AML-193 (cell line): Measurements from ENCODE around the gene RGS3.

ENCODE experiments used
- DNase-seq, 2 experiments: peaks; one replicate each; lab custom pipeline; 2025; lab: John Stamatoyannopoulos, UW

Gene RGS3

DNA sequence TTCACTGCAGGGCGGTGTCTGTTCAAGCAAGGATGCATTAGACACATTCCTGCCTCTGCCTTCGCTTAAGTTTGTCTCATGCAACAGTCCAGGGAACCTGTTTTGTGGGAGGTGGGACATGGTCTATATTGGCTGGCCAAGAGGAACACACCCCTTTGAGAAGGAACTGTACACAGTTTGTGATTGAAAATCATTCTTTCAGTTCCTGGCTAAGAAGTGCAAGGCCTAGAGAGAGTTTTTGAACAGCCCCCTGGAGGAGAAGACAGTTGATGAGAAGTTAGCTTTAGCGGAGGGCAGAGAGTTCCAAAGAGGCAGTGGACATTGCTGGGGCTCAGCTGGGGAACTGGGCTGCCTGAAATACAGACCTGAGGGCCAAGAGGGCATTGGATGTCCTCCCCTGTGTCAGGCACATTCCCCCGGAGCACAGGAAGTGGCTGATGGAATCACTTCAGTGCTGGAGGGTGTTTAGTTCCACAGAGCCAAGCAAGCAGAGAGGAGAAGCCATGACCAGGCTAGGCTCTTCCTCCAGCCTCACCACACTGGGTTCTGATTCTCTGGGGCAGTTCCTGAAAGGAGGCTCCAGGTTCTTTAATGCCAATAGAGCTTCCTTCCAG is 66.6 kb downstream of the RGS3 start:
- DNase-seq: no peak

DNA sequence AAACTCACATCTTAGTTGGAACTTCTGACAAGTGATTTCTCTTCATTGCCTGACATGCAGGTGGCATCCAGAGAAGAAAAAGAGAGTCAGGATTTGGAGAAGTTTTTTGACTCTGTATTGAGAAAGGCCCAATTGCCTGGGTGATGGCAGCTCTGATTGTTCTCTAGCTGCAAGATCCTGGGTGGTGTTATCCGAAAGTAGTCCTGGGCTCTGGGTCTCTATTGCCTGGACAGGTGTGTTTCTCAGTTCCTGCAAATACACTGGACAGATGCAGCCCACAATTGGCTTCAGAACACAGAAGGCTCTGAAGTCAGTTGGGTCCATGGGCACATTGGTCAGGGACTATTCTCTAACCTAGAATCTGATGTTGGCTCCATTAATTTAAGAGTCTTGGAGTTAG is 67.4 kb downstream of the RGS3 start:
- DNase-seq: no peak

DNA sequence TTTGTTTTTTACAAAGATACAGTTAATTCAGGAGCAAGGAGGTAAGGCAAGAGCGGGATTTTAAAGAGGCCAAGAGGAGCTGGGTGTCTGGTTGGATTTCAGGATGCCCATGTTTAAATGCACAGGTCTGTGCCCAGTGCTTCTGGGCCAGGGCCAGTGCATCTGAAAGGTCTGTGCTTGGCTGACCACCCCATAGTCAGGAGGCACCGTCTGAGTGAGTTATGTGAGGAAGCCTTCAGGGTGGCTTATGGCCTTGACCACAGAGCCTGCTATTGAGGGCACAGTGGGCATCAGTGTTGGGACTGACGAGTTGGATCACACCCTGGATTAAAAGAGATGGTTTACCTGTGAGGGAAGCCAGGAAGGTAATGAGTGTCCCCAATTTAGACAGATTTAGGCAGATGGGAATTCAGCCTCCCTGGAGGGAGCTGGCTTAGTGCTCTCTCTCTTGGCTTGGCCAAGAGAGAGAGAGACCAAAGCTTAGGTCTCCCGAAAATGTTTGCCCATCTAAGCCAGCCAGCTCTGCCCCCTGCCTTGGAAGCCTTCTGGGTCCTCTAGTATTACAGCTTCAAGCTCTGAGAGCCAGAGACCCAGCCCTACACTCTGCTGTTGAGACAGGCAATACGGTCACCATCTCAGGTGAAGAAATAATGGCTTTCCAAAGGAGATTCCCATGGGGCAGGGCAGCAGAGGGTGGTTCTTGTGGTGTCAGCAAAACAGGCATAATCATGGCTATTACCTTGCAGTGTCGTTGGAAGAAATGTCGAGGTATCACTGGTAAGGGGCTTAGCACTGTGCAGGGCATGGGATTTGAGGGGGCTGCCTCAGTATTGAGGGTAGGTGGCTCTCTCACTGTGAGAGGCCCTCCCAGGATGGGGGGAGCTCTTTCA is 68.6 kb downstream of the RGS3 start:
- no peak for DNase-seq

DNA sequence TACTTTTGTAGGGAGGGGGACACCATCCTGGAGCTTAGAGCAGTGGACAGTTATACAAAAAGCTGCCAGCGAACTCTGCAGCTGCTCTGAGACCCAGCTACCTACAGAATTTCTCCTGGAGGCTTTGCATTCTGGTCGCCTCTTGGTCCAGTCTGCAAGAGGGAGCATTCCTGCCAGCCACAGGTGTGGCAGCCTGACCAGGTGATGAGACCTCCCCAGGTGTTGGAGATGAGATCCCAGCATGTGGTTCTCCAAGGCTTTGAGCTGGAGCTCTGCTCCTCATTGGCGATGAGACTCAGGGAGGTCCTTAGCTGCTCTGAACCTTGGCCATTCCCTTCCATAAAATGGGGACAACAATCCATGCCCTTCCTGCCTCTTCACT is 69.3 kb downstream of the RGS3 start:
- DNase-seq: no peak

DNA sequence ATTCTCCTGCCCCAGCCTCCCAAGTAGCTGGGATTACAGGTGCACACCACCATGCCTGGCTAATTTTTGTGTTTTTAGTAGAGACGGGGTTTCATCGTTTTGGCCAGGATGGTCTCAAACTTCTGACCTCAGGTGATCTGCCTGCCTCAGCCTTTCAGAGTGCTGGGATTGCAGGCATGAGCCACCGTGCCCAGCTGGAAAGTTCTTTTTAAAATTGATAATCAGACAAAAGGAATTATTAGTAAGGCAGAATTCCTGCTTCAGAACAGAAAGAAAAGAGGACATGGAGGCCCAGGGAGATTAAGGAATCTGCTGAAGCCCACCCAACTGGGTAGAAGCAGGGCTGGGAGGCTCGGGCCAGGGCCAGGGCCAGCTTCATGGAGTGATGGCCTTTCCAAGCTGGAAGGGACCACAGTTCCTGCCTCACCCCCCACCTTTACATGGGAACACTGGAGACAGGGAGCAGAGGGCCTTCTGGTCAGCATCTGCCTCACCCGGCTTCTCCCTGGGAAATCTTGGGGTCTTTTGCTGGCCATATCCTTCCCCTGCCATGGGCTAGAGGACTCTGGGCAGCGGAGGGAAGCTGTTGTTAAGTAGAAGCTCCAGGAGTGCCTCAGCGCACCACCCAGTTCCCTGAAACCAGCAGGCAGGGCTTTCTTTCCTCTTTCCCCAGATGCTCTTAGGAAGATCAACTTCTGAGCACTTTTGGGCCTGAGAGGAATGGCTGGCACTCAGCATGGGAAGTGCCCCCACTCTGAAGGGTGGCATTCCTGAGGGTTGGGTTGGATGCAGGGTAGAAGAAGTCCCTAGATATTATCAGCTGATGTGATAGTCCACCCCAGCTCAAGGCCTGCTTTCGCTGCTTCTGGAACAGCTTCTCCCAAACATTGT is 70.1 kb downstream of the RGS3 start:
- DNase-seq: no peak

DNA sequence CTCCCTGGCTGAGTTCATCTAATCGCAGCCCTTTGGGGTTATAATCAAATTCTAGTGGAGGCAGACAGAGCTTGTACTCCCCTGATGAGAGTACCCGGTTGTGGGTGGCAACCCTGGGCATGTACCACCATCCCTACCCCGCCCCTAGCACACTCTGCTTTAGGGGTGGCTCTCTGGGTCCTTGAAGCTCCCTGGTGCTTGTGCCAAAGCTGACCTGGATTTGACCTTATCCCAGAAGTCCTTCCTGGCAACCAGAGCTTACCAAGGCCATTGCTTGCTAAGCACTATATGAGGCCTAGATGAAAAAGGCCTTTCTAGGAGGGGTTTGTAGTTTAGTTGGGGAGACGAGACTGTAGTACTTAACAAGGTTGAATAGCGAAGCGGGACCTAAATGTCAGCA is 72.2 kb downstream of the RGS3 start:
- no peak for DNase-seq

DNA sequence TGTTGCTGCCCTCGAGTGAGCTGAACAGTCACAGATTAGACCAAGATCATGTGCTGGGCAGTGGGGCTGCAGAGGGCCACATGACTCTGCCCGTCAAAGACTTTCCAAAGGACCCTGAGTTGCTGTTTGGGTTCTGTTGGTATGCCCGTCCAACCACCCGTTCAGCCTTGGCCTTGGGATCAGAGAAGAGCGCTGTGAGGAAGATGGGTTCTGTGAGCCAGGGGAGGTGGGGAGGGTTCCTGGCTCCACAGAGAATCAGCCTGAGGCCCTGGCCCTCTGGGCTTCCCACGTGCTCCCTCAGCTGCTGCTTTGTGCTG is 72.6 kb downstream of the RGS3 start:
- no peak for DNase-seq

DNA sequence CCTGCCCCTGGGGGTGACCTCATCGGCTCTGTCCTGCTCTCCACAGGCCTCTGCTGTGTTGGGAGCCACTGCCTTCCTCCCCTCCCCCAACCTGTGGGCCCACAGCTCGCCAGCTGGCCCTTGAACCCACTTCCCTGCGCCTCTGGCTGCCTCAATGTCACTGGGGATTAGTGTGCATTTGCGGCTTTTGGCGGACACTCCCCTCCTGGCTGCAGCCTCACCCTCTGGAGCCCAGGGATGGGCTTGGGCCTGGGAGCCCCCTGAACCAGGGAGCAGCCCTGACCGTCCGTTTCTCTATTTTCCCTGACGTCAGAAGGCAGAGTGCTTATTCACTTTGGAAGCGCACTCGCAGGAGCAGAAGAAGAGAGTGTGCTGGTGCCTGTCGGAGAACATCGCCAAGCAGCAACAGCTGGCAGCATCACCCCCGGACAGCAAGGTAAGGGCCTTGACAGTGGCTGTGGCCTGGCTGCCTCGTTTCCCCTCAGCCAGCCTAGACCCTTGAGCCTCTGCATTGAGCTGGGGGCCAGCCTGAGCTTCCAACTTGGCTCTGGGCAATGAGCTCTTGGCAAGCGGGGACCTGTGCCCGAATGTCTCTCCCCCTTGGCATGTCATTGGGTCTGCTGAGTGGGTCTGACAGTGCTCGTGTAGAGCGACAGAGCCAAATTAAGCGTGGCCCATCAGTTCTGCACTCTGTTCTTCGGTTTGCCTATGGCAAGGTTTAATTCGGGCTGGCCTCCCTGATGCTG is 73.1 kb downstream of the RGS3 start:
- no peak for DNase-seq

DNA sequence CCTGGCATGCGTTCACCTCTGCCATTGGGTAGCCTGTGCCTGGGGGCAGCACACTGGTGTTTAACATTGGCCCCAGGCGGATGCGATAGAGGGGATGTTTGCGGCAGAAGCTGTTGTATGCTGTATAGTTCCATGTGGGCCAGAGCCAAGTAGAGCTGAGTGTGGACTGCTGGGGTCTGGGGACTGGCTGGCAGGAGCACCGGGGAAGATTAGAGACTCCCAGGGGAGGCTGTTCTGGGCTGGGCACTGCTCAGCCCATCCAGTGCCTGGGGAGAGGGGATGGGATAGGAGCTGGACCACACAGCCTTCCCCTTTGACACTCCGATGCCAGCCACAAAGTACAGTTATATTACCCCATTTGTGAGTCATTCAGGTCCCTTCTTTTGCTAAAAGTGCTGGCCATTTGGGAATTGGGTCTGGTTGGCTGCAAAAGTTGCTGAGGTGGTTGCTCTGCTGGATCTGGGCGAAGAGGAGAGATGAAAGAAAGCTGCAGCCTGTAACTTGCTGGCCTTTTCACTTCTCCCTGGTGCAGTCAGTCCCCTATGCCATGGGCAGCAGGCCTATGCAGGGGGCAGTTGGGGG is 73.8 kb downstream of the RGS3 start:
- no peak for DNase-seq

DNA sequence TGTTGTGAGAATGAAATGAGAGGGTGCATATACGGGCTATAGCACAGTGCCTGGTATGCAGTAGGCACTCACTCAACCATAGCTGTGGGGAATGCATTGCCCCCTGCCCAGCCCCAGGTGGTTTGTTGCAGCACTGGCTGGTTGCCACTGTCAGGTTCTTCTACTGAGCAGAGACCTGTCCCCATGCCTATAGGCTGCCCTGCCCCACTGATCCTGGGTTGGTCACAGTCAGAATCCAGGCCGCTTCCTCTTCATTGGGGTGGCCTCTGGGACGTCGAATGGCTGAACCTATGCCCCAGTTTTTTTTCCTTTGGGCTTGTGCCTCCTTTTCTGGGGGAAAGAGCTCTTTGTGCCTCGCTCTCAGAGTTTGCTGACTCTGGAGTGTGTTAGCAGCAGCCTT is 74.6 kb downstream of the RGS3 start:
- no peak for DNase-seq

DNA sequence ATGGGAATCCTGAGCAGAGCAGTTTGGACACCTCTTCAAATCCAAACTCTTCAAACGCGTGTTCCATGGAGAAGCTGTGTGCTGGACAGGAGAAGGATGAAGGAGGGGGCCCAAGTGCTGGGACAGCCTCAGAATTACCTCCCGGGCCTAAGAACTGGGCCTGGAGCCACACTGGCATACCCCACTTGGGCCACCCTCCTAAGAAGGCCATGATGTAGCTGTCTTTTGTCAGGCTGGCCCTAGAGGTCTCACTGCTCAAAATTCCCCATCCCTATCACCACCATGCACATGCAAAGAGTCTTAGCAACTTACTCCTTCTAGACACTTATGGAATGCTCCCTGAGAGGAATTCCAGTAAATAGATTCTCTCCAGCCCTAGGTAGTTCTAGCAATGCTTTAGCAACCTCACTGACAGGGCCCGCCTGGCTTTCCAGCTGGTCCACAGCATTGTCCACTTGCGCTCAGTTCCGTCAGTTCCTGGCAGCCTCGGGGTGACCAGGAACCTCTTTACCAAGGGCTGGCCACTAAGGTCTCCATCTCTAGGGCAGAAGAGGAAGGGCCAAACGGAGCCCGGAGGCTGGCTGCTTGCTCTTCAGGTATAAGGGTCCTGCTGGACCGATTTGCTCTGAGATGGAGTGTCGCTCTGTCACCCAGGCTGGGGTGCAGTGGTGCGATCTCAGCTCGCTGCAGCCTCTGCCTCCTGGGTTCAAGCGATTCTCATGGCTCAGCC is 75.3 kb downstream of the RGS3 start:
- DNase-seq: no peak

DNA sequence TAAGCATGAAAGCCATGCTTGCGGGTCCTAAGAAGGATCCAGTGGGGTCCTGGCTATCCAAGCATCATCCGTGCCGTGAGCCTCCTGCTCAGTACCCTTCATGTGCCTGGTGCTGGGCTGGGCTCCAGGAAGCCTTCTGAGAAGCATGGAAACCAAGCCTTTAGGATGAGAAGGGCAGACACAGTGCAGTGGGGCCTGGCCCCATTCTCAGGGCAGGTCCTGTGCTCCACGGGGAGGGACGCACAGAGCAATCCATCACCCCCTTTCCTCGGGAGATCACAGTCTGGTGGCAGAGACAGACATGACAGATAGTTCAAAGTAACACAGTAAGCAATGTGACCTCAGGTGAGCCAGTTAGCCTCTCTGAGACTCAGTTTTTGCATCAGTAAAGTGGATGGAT is 76.9 kb downstream of the RGS3 start:
- no peak for DNase-seq

DNA sequence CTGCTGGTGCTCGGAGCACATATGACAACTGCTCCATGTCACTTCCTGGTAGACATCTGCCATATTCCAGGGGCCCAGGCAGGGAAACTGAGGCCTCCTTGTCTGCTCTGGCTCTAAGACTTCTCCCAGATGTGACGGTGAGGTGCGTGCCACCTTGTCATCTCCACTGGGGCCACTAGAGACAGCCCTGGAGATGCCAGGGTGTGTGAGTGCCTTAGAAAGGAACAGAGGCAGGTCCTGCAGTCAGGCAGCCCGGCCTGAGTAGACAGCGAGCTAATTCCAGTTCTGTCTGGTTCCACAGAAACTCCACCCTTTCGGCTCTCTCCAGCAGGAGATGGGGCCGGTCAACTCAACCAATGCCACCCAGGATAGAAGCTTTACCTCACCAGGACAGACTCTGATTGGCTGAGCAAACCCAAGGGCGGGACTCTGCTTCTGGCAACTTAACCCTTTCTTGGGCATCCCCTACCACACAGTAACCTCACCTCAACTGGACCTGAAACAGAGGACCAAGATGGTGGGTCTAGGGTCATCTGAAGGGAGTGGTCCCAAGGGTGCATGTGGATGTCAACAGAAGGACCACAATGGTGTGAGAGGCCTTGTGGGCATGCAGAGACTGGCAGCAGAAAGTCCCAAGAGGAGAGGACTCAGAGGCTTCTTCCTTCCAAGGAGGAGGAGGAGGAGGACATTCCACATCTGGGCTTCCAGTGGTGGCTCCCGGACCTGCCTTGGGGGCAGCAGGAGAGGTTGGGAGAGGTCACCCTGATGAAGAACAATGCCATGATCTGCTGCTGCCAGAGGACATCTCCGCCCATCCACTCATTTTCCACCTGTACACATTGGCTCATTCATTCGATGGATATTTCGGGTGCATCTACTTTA is 77.7 kb downstream of the RGS3 start:
- DNase-seq: no peak

DNA sequence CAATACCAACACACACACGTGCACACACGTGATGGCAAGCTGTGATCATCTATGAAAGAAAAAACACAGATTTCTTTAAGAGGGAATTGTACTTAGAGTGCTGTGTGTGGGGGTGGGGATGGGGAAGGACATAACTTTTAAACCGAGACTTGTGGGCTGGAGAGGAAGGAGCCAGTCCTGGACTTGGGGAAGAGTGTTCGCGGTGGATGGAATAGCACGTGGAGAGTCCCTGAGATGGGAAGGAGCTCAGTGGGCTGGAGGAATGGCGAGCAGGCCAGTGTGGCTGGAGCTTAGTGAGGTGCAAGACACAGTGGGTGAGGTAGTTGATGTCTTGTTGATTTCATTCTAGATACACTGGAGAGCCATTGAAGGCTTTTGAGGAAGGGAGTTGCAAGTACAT is 78.5 kb downstream of the RGS3 start:
- DNase-seq: no peak

DNA sequence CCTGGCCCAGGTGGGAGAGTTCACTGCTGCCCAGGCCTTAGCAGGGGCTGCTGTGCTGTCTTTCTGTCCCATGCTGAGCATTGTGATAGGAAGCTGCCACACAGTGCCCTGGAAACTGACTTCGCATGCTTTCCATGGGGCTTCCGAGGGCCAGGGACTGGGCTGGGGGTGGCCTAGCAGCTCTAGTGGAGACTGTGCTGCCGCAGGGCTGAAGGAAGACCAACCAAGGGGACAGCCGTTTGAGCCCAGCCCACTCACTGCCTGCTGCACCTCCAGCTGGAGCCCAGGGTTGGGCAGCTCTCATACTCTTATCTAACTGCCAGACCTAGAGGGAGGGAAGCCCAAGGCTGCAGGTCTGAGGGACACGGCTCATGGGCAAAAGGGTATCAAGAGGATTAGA is 79.2 kb downstream of the RGS3 start:
- DNase-seq: no peak

DNA sequence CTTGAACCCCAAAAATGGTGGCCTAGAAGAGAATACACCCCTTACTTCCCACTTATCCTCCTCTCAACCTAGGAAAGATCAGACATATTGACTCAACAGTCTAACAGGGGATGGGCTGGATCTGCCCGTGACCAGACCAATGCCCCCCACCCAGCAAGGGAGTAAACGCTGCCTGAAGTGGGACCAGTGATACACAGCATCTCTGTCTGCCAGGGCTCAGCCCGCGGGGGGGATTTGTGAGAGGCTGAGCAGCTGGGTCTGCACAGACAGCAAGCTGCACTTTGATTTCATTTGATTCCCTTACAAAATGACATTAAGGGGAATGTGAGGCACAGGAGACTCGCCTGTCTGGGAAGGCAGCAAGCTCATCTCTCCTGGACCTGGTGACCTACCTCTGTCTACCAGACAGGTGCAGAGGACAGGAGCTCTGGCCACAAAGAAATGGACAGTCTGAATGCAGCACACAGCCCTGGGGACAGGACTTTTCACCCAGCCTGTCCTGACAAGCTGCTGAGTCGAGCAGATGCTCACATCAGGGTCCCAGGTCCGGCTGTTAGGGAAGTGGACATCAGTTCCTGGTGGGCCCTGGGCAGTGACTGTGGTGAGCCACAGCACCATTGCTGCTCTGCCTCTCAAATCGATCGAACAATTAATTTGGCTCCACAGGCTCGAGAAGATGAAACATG is 79.9 kb downstream of the RGS3 start:
- DNase-seq: no peak

DNA sequence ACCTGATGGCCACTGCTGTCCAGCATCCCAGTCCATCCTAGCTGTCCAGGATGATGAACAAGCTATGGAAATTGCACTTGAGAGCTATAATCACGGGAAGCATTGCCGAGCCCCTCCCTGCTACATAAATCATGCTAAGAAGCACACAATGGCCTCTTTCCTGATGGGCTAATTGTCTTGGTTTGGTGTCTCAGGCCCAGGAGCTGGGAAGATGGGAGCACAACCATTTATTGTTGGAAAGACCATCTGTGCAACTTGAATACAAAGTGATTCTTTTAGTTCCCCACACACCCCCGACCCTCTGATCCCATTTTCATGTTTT is 80.4 kb downstream of the RGS3 start:
- DNase-seq: no peak

DNA sequence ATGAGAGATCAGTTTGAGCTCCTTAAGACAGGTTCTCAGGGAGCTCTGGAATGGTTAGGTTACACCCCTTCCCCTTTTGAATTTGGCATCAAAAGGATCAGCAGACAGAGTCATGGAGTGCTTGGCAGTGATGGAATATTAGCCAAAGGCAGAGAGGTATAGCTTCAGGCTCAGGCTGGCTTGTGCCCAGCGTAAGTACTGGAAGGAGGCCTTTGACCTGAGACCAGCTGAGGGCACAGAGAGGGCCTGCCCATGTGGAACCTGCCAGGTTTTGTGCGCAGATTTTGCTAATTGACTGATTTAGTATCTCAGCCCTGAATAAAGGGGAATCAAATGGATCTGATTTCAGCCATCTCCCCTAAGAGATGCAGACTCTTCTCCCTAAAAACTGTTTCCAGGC is 81.5 kb downstream of the RGS3 start:
- DNase-seq: no peak

DNA sequence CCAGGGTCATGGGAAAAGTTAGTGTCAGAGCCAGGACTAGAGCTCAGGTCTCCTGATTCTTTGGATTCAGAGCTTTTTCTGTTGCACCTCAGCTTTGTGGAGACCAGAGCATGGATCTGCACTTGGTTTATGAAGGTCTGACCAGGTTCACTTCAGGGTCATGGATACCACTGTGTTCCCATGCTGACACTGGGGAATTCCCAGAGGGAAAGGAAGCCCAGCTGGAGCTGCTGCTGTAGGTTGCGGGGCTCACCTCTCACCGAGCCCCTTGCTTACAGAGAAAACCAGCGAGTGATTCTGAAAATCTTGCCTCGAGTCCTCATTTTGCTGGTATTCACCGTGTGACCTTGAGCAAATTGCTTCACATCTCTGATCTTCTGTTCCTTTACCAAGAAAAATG is 83.0 kb downstream of the RGS3 start:
- no peak for DNase-seq

DNA sequence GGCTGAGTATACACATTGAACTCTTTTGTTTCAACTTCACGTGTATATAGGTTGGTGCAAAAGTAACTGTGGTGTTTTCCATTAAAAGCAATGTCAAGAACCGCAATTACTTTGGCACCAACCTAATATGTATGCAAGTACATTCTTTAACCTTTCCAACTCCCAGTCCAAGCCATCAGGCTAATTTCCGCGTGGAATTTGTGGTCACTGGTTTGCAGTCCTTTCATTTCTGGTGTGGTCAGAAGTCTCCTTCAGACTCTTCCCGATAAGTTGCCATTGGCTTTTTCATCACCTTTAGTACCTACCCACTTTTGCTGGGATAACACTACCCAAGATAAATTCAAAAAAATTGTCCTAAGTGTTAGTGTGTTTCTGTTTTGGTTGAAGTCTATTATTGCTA is 84.0 kb downstream of the RGS3 start:
- no peak for DNase-seq
